WI38 (cell line): Measurements from ENCODE around the gene CEACAM21.
A peak's percentile ranks its signal among the peaks of the same experiment; 100 is the strongest.

ENCODE experiments used
- H3K4me3 ChIP-seq: 2 replicates; pipeline ENCODE4 v1.5.1; 2011; ENCODE audit warnings: low read depth, mild to moderate bottlenecking, control low read depth, low read length
- TF ChIP-seq, protein P1 (sequence below): IDR thresholded peaks from 2 replicates; pipeline ENCODE4 v1.5.1; 2012; ENCODE audit warnings: low read depth, mild to moderate bottlenecking, control low read depth, low read length

The CEACAM21 gene

GRCh38 chr19:41532526-41532925, 43.4 kb upstream of the CEACAM21 start:
- H3K4me3 ChIP-seq = no peak overlapping the region
- TF ChIP-seq, protein P1, sequence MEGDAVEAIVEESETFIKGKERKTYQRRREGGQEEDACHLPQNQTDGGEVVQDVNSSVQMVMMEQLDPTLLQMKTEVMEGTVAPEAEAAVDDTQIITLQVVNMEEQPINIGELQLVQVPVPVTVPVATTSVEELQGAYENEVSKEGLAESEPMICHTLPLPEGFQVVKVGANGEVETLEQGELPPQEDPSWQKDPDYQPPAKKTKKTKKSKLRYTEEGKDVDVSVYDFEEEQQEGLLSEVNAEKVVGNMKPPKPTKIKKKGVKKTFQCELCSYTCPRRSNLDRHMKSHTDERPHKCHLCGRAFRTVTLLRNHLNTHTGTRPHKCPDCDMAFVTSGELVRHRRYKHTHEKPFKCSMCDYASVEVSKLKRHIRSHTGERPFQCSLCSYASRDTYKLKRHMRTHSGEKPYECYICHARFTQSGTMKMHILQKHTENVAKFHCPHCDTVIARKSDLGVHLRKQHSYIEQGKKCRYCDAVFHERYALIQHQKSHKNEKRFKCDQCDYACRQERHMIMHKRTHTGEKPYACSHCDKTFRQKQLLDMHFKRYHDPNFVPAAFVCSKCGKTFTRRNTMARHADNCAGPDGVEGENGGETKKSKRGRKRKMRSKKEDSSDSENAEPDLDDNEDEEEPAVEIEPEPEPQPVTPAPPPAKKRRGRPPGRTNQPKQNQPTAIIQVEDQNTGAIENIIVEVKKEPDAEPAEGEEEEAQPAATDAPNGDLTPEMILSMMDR = no peak

GRCh38 chr19:41533671-41534215, 42.2 kb upstream of the CEACAM21 start:
- H3K4me3 ChIP-seq = no peak overlapping the region
- TF ChIP-seq, protein P1 = no peak

DNA sequence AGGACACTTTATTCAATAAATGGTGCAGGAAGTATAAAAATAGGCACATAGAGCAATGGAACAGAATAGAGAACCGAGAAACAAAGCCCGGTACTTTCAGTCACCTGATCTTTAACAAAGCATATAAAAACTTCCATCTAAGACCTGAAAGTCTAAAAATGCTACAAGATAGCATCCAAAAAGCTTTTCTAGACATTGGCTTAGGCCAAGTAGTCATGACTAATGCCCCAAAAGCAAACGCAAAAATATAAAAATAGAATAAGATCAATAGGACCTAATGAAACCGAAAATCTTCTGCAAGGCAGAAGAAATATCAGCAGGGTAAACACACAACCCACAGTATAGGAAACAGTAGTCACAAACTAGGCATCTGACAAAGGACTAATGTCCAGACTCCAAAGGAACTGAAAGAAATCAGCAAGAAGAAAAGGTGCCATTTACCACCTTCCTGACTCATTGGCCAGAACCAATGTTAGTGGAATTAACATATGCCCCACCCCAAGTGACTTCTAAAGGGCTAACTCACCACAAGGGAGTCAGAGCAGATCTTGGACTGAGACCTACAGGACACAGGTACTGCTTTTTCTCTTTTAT, 40.8 kb upstream of the CEACAM21 start:
- no peak overlapping the region for H3K4me3 ChIP-seq
- TF ChIP-seq, protein P1 = no peak

DNA sequence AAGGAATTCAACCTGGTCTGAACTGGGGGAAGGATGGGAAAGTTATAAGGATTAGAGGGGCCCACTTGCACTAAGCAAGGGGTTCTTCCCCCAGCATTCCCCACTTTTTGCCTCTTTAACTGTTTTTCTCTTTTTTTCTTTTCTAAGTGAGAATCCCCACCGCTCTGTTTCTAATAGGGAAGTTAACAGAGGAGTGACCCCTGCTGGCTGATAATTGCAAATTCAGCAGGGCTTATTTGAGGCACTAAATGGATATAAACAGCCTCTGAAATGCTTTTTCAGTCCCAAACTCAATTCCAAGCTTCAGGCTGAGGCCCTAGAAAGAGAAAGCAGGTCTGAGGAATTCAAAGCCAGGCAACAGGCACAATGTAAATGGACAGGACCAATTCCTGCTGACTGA, 38.2 kb upstream of the CEACAM21 start:
- H3K4me3 ChIP-seq = no peak overlapping the region
- TF ChIP-seq, protein P1 = peak; percentile 37; the same call in 1 of the 2 replicates

DNA sequence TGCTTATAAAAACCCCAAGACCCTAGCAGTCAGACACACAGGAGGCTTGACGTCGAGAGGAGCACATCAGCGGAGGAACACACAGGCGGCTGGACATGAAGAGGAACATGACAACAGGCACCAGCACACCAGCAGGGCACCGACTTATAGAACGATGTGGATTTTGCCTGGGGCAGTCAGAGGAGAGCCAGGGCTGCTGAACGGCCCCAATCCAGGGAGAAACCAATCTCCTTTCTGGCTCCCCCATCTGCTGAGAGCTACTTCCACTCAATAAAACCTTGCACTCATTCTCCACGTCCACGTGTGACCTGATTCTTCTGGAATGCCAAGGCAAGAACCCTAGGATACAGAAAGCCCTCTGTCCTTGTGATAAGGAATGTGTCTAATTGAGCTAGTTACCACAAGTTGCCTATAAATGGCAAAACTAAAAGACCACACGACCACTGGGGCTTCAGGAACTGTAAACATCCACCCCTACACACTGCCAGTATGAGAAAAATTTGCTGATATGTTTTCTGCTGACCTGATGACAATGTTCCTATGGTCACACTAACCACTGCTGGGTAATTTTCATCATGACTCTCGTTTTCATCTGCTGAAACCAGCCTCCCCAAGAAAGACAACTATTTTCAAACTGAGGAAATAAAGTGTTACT, 35.8 kb upstream of the CEACAM21 start:
- no peak overlapping the region for H3K4me3 ChIP-seq
- TF ChIP-seq, protein P1 = no peak

DNA sequence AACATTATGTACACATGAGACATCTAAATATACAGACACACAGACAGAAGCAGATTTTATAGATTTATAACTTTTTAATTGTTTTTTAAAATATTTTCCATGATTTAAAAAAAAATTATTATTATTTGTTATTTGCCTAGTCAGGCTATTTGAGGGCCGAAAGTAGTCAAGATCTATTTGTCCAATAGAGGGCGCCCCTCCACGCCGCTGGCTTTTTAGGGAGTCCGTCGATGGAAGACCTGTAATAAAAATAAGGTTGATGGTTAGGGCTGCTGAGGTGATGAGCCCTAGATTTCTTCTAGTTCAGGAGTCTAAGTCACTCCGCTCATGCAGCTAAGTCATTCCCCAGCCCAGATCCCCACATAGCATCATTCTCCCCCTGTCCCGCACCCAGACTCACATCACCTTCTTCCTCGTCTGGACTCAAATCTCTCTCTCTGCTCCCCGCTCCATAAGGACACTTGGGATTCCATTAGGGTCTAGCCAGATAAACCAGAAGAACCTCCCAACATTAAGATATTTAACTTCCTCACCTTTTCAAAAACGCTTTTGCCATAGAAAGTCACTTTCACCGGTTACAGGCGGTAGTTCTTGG, 33.9 kb upstream of the CEACAM21 start:
- TF ChIP-seq, protein P1 = peak; percentile 41

GRCh38 chr19:41542622-41543021, 33.3 kb upstream of the CEACAM21 start:
- H3K4me3 ChIP-seq = no peak overlapping the region
- TF ChIP-seq, protein P1 = no peak

More for the DNA sequence above, 33.9 kb upstream of the CEACAM21 start:
- no peak overlapping the region for H3K4me3 ChIP-seq
